ENCODE results near the gene BCAS1. TPM values are rescaled to one million over a fixed set of nuclear protein-coding genes. Genes with fewer than 3 reads are reported as not detected.

Gene BCAS1
- total RNA-seq, 4 donors from 2014 or later = 0.97 to 9.3 (median 4.4) TPM

GRCh38 chr20:54079652-54080051 lies 9.3 kb upstream of the BCAS1 start:
- intact Hi-C loops (cut with DNase I) = no loop called here
- Histone ChIP-seq H3K4me1 (peaks cover 0 to 12% (median 0%) of the 10 kb centered on the region in 3 donors), H3K27me3 (peaks cover 0 to 5% (median 0%) of the 10 kb centered on the region in 4 donors), H3K4me3 (no peak overlapping the region), H3K36me3 (no peaks in the 10 kb centered on the region), H3K9me3 (no peaks in the 10 kb centered on the region), H3K27ac (no peak overlapping the region)
- 47 to 59% methylated on average over 3 of the region's 3 CpGs for WGBS, 2 donors
- TF ChIP-seq CTCF (IDR thresholded peaks at IDR 0.05) = no peak
- TF ChIP-seq POLR2A (IDR thresholded peaks at IDR 0.05) = no peak
- no peak for DNase-seq

- TF ChIP-seq POLR2A (IDR thresholded peaks at IDR 0.05) = no peak
- no peak for TF ChIP-seq CTCF (IDR thresholded peaks at IDR 0.05)
- no peaks in the 10 kb centered on the region for H3K9me3 ChIP-seq
- H3K4me3 ChIP-seq = no peak overlapping the region
- H3K36me3 ChIP-seq = no peaks in the 10 kb centered on the region
- no peak for DNase-seq
- peaks cover 0 to 5% (median 0%) of the 10 kb centered on the region in 4 donors for H3K27me3 ChIP-seq
- intact Hi-C loops (cut with DNase I) = no loop called here
- H3K4me1 ChIP-seq = peaks cover 0 to 12% (median 0%) of the 10 kb centered on the region in 3 donors
- WGBS, 2 donors = 45 to 67% methylated on average over 6 to 7 of the region's 7 CpGs
- no peak overlapping the region for H3K27ac ChIP-seq
Observed at GRCh38 chr20:54078296-54078984, 8.0 kb upstream of the BCAS1 start.

GRCh38 chr20:54076259-54076658 lies 5.9 kb upstream of the BCAS1 start:
- intact Hi-C loops (cut with DNase I) = no loop called here
- Histone ChIP-seq H3K9me3 (no peaks in the 10 kb centered on the region), H3K4me3 (no peak overlapping the region), H3K27me3 (no peaks in the 10 kb centered on the region), H3K36me3 (no peaks in the 10 kb centered on the region), H3K27ac (no peak overlapping the region), H3K4me1 (peaks cover 0 to 12% (median 0%) of the 10 kb centered on the region in 3 donors)
- no peak for DNase-seq
- TF ChIP-seq CTCF (IDR thresholded peaks at IDR 0.05) (no peak), POLR2A (IDR thresholded peaks at IDR 0.05) (no peak)
- 73 to 76% methylated on average over 3 of the region's 3 CpGs for WGBS, 2 donors

- TF ChIP-seq POLR2A (IDR thresholded peaks at IDR 0.05) (no peak), CTCF (IDR thresholded peaks at IDR 0.05) (no peak)
Observed at GRCh38 chr20:54075322-54075721, 4.9 kb upstream of the BCAS1 start.

GRCh38 chr20:54074511-54074910 lies 4.1 kb upstream of the BCAS1 start:
- no peak overlapping the region for H3K4me3 ChIP-seq
- no peaks in the 10 kb centered on the region for H3K9me3 ChIP-seq
- peaks cover 0 to 23% (median 0%) of the 10 kb centered on the region in 3 donors for H3K4me1 ChIP-seq
- TF ChIP-seq CTCF (IDR thresholded peaks at IDR 0.05) = no peak
- no peak for TF ChIP-seq POLR2A (IDR thresholded peaks at IDR 0.05)
- no peaks in the 10 kb centered on the region for H3K36me3 ChIP-seq
- no peak for DNase-seq
- H3K27ac ChIP-seq = no peak overlapping the region
- H3K27me3 ChIP-seq = no peaks in the 10 kb centered on the region
- intact Hi-C loops (cut with DNase I) = no loop called here
- 82 to 86% methylated on average over 4 of the region's 4 CpGs for whole genome bisulfite sequencing, 2 donors

More at GRCh38 chr20:54075322-54075721, 4.9 kb upstream of the BCAS1 start:
- peaks cover 0 to 17% (median 0%) of the 10 kb centered on the region in 3 donors for H3K4me1 ChIP-seq
- no peaks in the 10 kb centered on the region for H3K9me3 ChIP-seq
- intact Hi-C loops (cut with DNase I) = no loop called here
- H3K36me3 ChIP-seq = no peaks in the 10 kb centered on the region
- WGBS, 2 donors = 57 to 67% methylated on average over 1 of the region's 1 CpG
- H3K27me3 ChIP-seq = no peaks in the 10 kb centered on the region
- no peak overlapping the region for H3K27ac ChIP-seq
- H3K4me3 ChIP-seq = no peak overlapping the region
- no peak for DNase-seq
